ENCODE results near the gene NDUFA5.

DNA sequence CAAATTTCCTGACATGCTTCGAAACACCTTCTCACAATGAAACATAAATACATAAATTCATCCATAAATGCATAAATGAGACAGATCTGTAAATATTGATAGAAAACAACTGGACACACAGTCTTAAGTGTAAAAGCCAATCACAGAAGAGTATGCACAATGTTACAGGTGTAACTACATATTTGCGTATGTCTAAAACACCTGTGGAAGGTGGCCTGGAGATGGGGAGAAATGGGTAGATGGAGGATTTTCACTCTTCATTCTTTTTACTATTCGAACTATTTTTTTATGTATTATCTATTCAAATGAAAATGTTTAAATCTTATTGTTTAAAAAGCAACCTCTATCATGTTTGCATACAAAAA, 24.1 kb downstream of the NDUFA5 start:
- TF ChIP-seq GATA2 (IDR thresholded peaks at IDR 0.05; ENCODE audit: low read depth, low read length) (no peak), GATA3 (IDR thresholded peaks at IDR 0.05; ENCODE audit: low read depth, low read length) (no peak)

All from SH-SY5Y (cell line).